Lung (tissue), 12 donors: Measurements from ENCODE around the gene TPSD1. TPM values are rescaled to one million over a fixed set of nuclear protein-coding genes. Genes with fewer than 3 reads are reported as not detected.
A peak's percentile ranks its signal among the peaks of the same experiment; 100 is the strongest.
"Not testable (repeated sequence)": the region's sequence is repeated elsewhere in the genome, so short reads cannot be mapped to it uniquely, and the experiment has no call there.

Experiments used
- ATAC-seq: fragments of 200-7000 bp; cut with Tn5 transposase; one replicate; pipeline ENCODE4 v1.9.1; 2020; ENCODE audit warnings: moderate number of reproducible peaks; ENCODE audit not compliant: insufficient read depth, low FRiP score
- DNase-seq, 3 donors: peaks; one replicate each; pipeline ENCODE4 v3.0.0-alpha.2; 2013 to 2017
- H3K27ac ChIP-seq, 2 donors: one replicate each; pipeline ENCODE4 v1.5.1; 2013; ENCODE audit warnings: mild to moderate bottlenecking in 2 of 2, moderate library complexity in 2 of 2, control low read depth in 1 of 2, inconsistent platforms in 1 of 2, low read depth in 1 of 2, low read length in 1 of 2
- H3K27me3 ChIP-seq, 3 donors: one replicate each; pipeline ENCODE4 v1.5.1; 2013; ENCODE audit warnings: low read length in 2 of 3; ENCODE audit not compliant: control insufficient read depth in 3 of 3, insufficient read depth in 3 of 3
- H3K36me3 ChIP-seq, 4 donors: one replicate each; pipeline ENCODE4 v1.5.1; 2013; ENCODE audit warnings: low read length in 4 of 4, mild to moderate bottlenecking in 1 of 4, moderate library complexity in 1 of 4; ENCODE audit not compliant: control insufficient read depth in 4 of 4, insufficient read depth in 4 of 4
- H3K4me1 ChIP-seq, 5 donors: one replicate each; pipeline ENCODE4 v1.5.1; 2013; ENCODE audit warnings: low read length in 5 of 5, mild to moderate bottlenecking in 2 of 5, moderate library complexity in 1 of 5; ENCODE audit not compliant: control insufficient read depth in 5 of 5, insufficient read depth in 5 of 5
- H3K4me3 ChIP-seq: one replicate; pipeline ENCODE4 v1.5.1; 2013; ENCODE audit warnings: mild to moderate bottlenecking, control low read depth, moderate library complexity
- H3K9ac ChIP-seq, 2 donors: one replicate each; pipeline ENCODE4 v1.5.1; 2013; ENCODE audit warnings: low read length in 2 of 2, control low read depth in 1 of 2; ENCODE audit not compliant: insufficient read depth in 1 of 2
- H3K9me3 ChIP-seq, 4 donors: one replicate each; pipeline ENCODE4 v1.5.1; 2013; ENCODE audit warnings: low read length in 3 of 4, mild to moderate bottlenecking in 1 of 4, moderate library complexity in 1 of 4; ENCODE audit not compliant: control insufficient read depth in 4 of 4, insufficient read depth in 3 of 4
- WGBS, 2 donors: extraction: QIAGEN DNeasy Blood & Tissue Kit; methylation state at CpG; one replicate each; pipeline ENCODE4 v1.1.7; 2013; 5-methylcytosine and 5-hydroxymethylcytosine counted together
- polyA plus RNA-seq, 2 donors: library from polyadenylated mRNA; stranded (reverse); fragments of 200-250 nt; gene quantifications; one replicate each; pipeline ENCODE4 v1.2.1, GENCODE V29; 2013
- total RNA-seq, 2 donors: library from RNA; depleted of rRNA in 1 of 2; stranded (reverse); fragments of >200 nt in 1 of 2; gene quantifications; one replicate each; pipeline ENCODE4 v1.2.1, GENCODE V29; 2014 to 2021
- TF ChIP-seq, protein P1 (sequence below): IDR thresholded peaks from 2 replicates; pipeline ENCODE4 v1.5.1; 2012; ENCODE audit warnings: mild to moderate bottlenecking; ENCODE audit errors: control extremely low read depth, extremely low read depth
- donor health status: control.
- donor health status: control.
- donor health status: Bipolar disorder and iron deficiency.
- donor health status: healthy.
- donor health status: DM: yes; HTN: yes; CAD: no.

The TPSD1 gene
- total and polyA plus RNA-seq, 4 donors, result 0.54 to 7.0 (median 2.9) TPM; not detected in 1

DNA sequence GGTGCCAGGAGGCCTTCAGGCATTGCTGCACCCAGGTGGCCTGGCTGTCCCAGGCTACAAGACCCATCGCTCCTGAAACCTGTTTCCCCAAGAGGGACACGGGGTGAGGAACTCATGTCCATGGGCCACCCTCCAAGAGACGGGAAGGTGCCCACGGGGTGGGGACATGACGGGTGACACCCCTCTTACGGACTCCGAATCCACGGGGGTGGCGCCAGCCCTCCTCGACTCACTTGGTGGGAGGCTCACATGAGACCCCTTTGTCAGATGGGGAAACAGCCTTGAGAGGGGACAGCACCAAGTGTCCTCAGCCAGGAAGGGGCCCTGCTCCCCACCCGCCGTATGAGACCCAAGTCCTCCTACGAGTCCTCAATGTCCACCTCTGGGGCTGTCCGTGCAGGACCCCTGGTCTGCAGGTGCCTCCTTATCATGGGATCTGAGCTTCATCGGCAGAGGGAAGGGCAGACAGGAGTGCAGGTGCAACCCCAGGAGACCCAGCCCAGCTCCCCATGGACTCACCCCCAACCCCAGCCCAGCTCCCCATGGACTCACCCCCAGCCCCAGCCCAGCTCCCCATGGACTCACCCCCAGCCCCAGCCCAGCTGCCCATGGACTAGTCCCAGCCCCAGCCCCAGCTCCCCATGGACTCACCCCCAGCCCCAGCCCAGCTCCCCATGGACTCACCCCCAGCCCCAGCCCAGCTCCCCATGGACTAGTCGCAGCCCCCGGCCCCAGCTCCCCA is 25.2 kb upstream of the TPSD1 start:
- not testable (repeated sequence) for H3K4me1 ChIP-seq, DNase-seq, H3K9me3 ChIP-seq, H3K27ac ChIP-seq, H3K9ac ChIP-seq, H3K27me3 ChIP-seq, H3K4me3 ChIP-seq, H3K36me3 ChIP-seq, ATAC-seq
- WGBS, 2 donors, result 83 to 87% methylated on average over 15 to 17 of the region's 17 CpGs

- not testable (repeated sequence) for H3K9me3 ChIP-seq, H3K27me3 ChIP-seq, DNase-seq, H3K4me3 ChIP-seq, ATAC-seq, H3K4me1 ChIP-seq, H3K9ac ChIP-seq, H3K27ac ChIP-seq, H3K36me3 ChIP-seq
- 85 to 96% methylated on average over 7 of the region's 7 CpGs for WGBS, 2 donors
Measured at GRCh38 chr16:1231301-1231700, 24.6 kb upstream of the TPSD1 start.

GRCh38 chr16:1232049-1232748 is 23.7 kb upstream of the TPSD1 start:
- not testable (repeated sequence) for H3K27me3 ChIP-seq, H3K9ac ChIP-seq, ATAC-seq, H3K36me3 ChIP-seq, DNase-seq, H3K9me3 ChIP-seq, H3K4me1 ChIP-seq, H3K27ac ChIP-seq, H3K4me3 ChIP-seq
- no CpG with 5 or more reads among the region's 47 CpGs for WGBS, 2 donors

GRCh38 chr16:1236659-1237058 is 19.2 kb upstream of the TPSD1 start:
- not testable (repeated sequence) for H3K27ac ChIP-seq, H3K9ac ChIP-seq, H3K9me3 ChIP-seq, H3K4me3 ChIP-seq, DNase-seq, H3K4me1 ChIP-seq, H3K36me3 ChIP-seq, H3K27me3 ChIP-seq
- WGBS, 2 donors, result no CpG with 5 or more reads among the region's 29 CpGs
- ATAC-seq, result peak; percentile 76

DNA sequence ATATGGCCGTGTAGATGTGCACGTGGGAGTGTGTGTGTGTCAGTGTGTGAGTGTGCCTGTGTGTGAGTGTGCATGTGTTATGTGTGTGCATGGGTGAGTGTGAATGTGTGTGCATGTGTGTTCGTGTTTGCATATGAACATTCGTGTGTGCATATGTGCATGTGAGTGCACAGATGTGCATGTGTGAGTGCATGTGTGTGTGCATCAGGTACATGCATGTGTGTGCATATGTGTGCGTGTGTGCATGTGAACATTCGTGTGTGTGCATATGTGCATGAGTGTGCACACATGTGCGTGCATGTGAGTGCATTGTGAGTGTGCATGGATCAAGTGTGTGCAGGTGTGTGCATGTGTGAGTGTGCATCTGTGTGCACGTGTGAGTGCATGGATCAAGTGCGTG is 17.9 kb upstream of the TPSD1 start:
- TF ChIP-seq, protein P1, sequence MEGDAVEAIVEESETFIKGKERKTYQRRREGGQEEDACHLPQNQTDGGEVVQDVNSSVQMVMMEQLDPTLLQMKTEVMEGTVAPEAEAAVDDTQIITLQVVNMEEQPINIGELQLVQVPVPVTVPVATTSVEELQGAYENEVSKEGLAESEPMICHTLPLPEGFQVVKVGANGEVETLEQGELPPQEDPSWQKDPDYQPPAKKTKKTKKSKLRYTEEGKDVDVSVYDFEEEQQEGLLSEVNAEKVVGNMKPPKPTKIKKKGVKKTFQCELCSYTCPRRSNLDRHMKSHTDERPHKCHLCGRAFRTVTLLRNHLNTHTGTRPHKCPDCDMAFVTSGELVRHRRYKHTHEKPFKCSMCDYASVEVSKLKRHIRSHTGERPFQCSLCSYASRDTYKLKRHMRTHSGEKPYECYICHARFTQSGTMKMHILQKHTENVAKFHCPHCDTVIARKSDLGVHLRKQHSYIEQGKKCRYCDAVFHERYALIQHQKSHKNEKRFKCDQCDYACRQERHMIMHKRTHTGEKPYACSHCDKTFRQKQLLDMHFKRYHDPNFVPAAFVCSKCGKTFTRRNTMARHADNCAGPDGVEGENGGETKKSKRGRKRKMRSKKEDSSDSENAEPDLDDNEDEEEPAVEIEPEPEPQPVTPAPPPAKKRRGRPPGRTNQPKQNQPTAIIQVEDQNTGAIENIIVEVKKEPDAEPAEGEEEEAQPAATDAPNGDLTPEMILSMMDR, result no peak
- H3K27ac ChIP-seq, result no peak overlapping the region
- no peak for ATAC-seq
- H3K9ac ChIP-seq, result no peak overlapping the region
- H3K4me3 ChIP-seq, result no peak overlapping the region
- 85 to 87% methylated on average over 9 of the region's 9 CpGs for WGBS, 2 donors
- H3K36me3 ChIP-seq, result no peaks in the 10 kb centered on the region
- DNase-seq, result no peak
- H3K9me3 ChIP-seq, result no peaks in the 10 kb centered on the region
- H3K4me1 ChIP-seq, result no peaks in the 10 kb centered on the region
- H3K27me3 ChIP-seq, result peaks cover 0 to 5% (median 3%) of the 10 kb centered on the region in 3 donors

- not testable (repeated sequence) for H3K4me1 ChIP-seq, H3K27ac ChIP-seq, H3K9me3 ChIP-seq, H3K9ac ChIP-seq, H3K36me3 ChIP-seq, ATAC-seq, H3K27me3 ChIP-seq, H3K4me3 ChIP-seq, DNase-seq
- WGBS, 2 donors, result 66 to 69% methylated on average over 10 to 19 of the region's 23 CpGs
Measured at GRCh38 chr16:1238909-1239308, 17.0 kb upstream of the TPSD1 start.

GRCh38 chr16:1239575-1239974 is 16.3 kb upstream of the TPSD1 start:
- not testable (repeated sequence) for H3K4me3 ChIP-seq
- WGBS, 2 donors, result 86 to 95% methylated on average over 7 to 8 of the region's 9 CpGs

More at GRCh38 chr16:1239575-1239974, 16.3 kb upstream of the TPSD1 start:
- H3K9ac ChIP-seq, H3K9me3 ChIP-seq, H3K36me3 ChIP-seq, ATAC-seq, DNase-seq, H3K27me3 ChIP-seq, H3K4me1 ChIP-seq, H3K27ac ChIP-seq: not testable (repeated sequence)
